ENCODE data around the gene TNFRSF4. TPM values are rescaled to one million over a fixed set of nuclear protein-coding genes. Genes with fewer than 3 reads are reported as not detected.
"Not testable (repeated sequence)": the region's sequence is repeated elsewhere in the genome, so short reads cannot be mapped to it uniquely, and the experiment has no call there.

The TNFRSF4 gene
- total RNA-seq, 1 donor from 2014 or later = 788 TPM

DNA sequence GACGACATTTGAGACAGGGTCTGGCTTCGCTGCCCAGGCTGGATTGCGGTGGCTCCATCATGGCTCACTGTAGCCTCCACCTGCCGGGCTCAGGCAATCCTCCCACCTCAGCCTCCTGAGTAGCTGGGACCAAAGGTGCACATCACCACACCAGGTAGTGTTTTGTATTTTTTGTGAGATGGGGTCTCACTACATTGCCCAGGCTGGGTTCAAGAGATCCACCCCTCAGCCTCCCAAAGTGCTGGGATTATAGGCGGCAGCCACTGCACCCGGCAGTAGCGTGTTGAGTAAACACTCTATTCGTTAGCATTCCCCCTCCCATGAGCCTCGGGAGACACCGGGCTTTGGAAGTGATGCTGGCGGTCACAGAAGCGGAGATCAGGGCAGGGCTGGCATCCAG lies 39.4 kb upstream of the TNFRSF4 start:
- Mint-ChIP-seq H3K27me3 (ENCODE audit: insufficient read depth) (no peaks in the 10 kb centered on the region), H3K4me3 (no peak overlapping the region), H3K4me1 (ENCODE audit: low read depth) (peaks cover 14% of the 10 kb centered on the region), H3K9me3 (no peaks in the 10 kb centered on the region), H3K27ac (peak overlapping the region; percentile 18), H3K36me3 (ENCODE audit: low read depth) (peaks cover 27% of the 10 kb centered on the region)
- intact Hi-C loops (cut with micrococcal nuclease) = loop anchor here (5.0 kb wide), 1 partner anchor 46 kb away; the partner anchor contains the start of gene TNFRSF18
- no peak for DNase-seq (ENCODE audit: low spot score)

DNA sequence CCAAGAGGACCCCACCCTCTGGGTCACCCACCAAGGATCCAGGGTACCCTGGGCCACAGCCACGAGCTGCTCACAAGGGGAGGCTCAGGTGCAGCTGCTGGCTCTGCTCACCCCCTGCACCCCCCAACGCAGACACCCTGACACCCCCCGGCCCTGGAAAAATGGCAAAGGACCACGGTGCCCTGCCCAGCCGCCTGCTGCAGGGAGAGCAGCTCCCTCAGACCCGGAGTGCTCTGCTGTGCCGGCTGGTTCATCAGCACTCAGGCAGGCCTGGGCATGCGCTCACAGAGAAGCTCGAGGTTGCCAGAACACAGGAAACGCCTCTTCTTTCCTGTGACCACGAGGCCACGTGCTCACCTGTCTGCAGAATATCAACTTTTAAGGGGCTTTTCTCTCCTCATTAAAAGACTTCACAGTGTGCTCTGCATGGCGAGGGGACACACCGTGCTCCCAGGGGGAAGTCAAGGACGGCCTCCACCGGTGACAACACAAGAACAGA lies 36.9 kb upstream of the TNFRSF4 start:
- H3K4me1 Mint-ChIP-seq (ENCODE audit: low read depth) = peaks cover 14% of the 10 kb centered on the region
- intact Hi-C loops (cut with micrococcal nuclease) = loop anchor here (1.0 to 5.0 kb wide), 3 partner anchors 23 to 129 kb away; partner anchors contain the start of gene TNFRSF18
- H3K27me3 Mint-ChIP-seq (ENCODE audit: insufficient read depth) = no peaks in the 10 kb centered on the region
- H3K36me3 Mint-ChIP-seq (ENCODE audit: low read depth) = peaks cover 17% of the 10 kb centered on the region
- H3K4me3 Mint-ChIP-seq = peak overlapping the region; percentile 37
- H3K27ac Mint-ChIP-seq = peak overlapping the region; percentile 89
- DNase-seq (ENCODE audit: low spot score) = peak; percentile 62
- no peaks in the 10 kb centered on the region for H3K9me3 Mint-ChIP-seq

DNA sequence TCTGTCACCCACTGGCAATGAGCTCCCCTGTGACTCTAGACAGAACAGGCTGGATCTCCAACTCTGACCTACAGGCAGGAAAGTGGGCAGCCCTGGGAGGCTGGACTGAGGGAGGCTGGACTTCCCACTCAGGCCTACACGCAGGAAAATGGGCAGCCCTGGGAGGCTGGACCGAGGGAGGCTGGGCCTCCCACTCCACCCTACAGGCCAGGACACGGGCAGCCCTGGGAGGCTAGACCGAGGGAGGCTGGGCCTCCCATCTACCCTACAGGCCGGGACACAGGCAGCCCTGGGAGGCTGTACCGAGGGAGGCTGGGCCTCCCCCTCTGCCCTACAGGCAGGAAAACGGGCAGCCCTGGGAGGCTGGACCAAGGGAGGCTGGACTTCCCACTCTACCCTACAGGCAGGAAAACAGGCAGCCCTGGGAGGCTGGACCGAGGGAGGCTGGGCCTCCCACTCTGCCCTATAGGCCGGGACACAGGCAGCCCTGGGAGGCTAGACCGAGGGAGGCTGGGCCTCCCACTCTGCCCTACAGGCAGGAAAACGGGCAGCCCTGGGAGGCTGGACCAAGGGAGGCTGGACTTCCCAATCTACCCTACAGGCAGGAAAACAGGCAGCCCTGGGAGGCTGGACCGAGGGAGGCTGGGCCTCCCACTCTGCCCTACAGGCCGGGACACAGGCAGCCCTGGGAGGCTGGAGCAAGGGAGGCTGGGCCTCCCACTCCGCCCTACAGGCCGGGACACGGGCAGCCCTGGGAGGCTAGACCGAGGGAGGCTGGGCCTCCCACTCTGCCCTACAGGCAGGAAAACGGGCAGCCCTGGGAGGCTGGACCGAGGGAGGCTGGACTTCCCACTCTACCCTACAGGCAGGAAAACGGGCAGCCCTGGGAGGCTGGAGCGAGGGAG lies 34.3 kb upstream of the TNFRSF4 start:
- intact Hi-C loops (cut with micrococcal nuclease); DNase-seq (ENCODE audit: low spot score); H3K27me3 Mint-ChIP-seq (ENCODE audit: insufficient read depth); H3K4me3 Mint-ChIP-seq; H3K9me3 Mint-ChIP-seq; H3K27ac Mint-ChIP-seq: not testable (repeated sequence)
- Mint-ChIP-seq H3K4me1 (ENCODE audit: low read depth) (peaks cover 14% of the 10 kb centered on the region), H3K36me3 (ENCODE audit: low read depth) (peaks cover 12% of the 10 kb centered on the region)

DNA sequence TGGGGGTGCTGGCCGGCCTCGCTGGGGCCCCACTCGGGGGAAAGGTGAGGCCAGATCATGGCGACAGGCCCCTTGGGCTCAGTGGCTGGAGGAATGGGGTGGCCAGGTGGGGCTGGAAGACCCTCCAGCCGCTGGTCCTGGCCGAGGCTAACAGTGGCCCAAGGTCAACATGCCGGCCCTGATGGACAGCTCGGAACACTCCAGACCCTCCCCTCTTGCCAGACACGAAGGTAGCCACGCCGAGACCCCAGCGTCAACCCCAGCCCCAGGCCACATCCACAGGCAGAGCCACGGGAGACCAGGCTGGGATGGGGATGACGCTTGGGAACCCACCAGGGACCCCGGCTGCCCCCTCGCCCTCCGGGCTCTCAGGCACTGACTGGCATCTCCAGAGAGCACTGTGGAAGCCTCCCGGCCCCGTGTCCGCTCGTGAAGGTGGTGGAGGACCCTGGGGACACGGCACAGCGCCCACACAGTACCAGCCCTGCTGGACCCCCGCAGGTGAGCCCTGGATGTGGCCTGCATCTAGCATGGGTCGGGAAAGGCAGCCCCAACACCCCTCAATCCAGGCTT lies 33.5 kb upstream of the TNFRSF4 start:
- H3K27me3 Mint-ChIP-seq (ENCODE audit: insufficient read depth) = no peaks in the 10 kb centered on the region
- H3K4me1 Mint-ChIP-seq (ENCODE audit: low read depth) = peaks cover 14% of the 10 kb centered on the region
- no peak for DNase-seq (ENCODE audit: low spot score)
- no peaks in the 10 kb centered on the region for H3K9me3 Mint-ChIP-seq
- intact Hi-C loops (cut with micrococcal nuclease) = no loop called here
- H3K36me3 Mint-ChIP-seq (ENCODE audit: low read depth) = peaks cover 5% of the 10 kb centered on the region
- H3K27ac Mint-ChIP-seq = no peak overlapping the region
- no peak overlapping the region for H3K4me3 Mint-ChIP-seq

DNA sequence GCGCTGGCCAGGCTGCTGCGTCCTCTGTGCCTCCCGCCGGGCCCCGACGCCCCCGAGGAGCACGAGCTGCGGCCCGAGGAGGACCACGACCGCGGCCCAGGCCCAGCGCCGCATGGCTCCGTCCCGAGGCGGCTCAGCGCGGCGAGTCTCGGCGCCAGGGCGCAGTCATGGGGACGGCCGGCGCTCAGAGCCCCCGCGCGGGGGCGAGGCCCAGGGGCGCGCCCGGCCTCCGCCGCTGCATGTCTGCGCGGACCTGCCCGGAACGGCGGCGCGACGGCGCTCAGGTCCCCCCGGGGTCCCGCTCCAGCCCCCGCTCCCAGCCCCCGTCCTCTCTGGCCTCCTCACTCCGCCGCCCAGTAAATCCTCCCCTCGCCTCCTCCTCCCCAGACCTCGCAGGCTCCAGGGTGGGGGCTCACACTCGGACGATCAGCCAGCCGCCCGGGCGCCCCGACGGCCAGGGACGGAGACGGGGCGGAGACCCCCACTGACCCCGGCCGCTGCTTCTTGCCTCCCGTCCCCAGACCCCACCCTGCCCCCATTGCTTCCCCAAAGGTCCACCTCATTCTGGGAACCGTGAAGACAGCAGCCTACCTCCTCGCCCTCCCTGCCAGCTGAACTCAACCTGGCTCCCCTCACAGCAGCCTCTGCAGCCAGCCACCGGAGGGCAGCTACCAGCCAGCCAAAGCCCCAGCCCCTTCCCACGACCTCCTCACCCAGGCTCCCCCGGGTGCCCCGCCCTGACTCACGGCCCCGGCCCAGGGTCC lies 32.8 kb upstream of the TNFRSF4 start, which contains the start of gene C1QTNF12:
TSS of gene C1QTNF12 (minus strand) at position 146 of the 764 bp plus-strand sequence. CDS start at position 114, 32 bp downstream.
- intact Hi-C loops (cut with micrococcal nuclease) = no loop called here
- H3K4me1 Mint-ChIP-seq (ENCODE audit: low read depth) = peaks cover 14% of the 10 kb centered on the region

DNA sequence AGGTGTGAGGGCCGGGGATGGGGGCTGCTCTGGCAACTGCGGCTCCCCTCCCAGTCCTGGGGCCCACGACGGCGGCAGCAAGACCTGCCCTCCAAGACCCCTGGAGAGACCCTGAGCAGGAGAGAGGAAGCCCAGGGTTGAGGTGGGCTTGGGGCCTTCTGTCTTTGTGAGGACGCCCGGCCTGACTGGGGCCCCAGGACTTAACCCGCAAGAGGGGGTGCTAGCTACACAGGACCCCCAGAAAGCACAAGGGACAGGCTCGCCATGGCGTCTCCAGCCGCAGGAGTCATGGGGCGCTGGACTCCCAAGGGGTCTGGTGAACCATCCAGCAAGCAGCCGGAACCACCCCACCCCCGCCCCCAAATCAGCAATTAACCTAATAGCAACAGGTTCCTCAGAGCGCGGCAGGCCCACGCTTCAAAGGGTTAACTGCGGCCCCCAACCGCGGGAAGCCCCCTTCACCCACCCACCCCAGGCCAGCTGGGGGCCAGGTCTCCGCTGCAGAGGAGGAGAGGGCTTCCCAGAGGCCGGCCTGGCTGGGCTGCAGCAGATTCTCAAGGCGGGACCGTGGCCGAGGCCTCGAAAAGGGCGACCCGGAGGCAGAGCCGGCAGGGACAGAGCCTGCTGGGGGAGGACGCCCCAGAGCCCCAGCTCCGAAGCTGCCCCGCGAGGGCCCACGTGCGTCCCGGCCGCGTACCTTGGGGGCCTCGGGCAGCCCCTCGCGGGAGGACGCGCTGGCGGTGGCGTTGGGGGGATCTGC lies 32.0 kb upstream of the TNFRSF4 start:
- intact Hi-C loops (cut with micrococcal nuclease) = no loop called here
- DNase-seq (ENCODE audit: low spot score) = no peak
- Mint-ChIP-seq H3K9me3 (no peaks in the 10 kb centered on the region), H3K27ac (no peak overlapping the region), H3K36me3 (ENCODE audit: low read depth) (peaks cover 2% of the 10 kb centered on the region), H3K27me3 (ENCODE audit: insufficient read depth) (no peaks in the 10 kb centered on the region), H3K4me3 (no peak overlapping the region), H3K4me1 (ENCODE audit: low read depth) (peaks cover 11% of the 10 kb centered on the region)

More for the DNA sequence above, 32.8 kb upstream of the TNFRSF4 start, which contains the start of gene C1QTNF12:
- Mint-ChIP-seq H3K4me3 (no peak within 1 kb of the TSS), H3K36me3 (ENCODE audit: low read depth) (peaks cover 3% of the 10 kb centered on the region), H3K27me3 (ENCODE audit: insufficient read depth) (no peaks in the 10 kb centered on the region), H3K9me3 (no peaks in the 10 kb centered on the region), H3K27ac (no peak within 1 kb of the TSS)
- DNase-seq (ENCODE audit: low spot score) = no peak

DNA sequence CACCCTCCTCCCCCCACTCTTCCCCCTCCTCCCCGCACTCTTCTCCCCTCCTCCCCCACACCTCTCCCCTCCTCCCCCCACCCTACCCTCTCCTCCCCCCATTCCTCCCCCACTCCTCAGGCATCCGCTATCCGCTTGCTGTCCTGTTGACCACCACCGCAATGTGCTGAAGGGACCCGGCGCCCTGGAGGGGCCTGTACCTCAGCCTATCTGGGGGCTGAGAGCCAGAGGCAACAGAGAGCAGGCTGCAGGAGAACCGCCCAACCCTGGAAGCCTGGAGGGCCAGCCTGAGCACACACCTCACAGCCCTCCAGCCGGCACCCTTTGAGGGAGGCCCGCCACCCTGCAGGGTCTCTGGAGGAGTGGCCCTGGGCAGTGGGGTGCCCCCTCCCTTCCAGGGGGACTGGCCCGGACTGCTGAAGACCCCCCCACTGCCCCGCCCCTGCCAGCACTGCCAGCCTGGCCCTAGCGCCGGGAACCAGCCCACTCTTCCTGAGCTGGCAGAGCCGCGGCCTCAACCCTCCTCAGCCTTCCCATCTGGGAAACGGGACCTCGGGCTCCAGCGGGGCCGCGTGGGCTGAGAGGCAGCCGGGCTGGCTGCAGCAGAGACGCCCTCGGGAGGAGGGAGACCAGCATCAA lies 31.3 kb upstream of the TNFRSF4 start:
- no peak for DNase-seq (ENCODE audit: low spot score)
- Mint-ChIP-seq H3K9me3 (no peaks in the 10 kb centered on the region), H3K4me3 (no peak overlapping the region), H3K36me3 (ENCODE audit: low read depth) (no peaks in the 10 kb centered on the region), H3K27me3 (ENCODE audit: insufficient read depth) (no peaks in the 10 kb centered on the region), H3K4me1 (ENCODE audit: low read depth) (peaks cover 8% of the 10 kb centered on the region), H3K27ac (no peak overlapping the region)
- intact Hi-C loops (cut with micrococcal nuclease) = no loop called here

DNA sequence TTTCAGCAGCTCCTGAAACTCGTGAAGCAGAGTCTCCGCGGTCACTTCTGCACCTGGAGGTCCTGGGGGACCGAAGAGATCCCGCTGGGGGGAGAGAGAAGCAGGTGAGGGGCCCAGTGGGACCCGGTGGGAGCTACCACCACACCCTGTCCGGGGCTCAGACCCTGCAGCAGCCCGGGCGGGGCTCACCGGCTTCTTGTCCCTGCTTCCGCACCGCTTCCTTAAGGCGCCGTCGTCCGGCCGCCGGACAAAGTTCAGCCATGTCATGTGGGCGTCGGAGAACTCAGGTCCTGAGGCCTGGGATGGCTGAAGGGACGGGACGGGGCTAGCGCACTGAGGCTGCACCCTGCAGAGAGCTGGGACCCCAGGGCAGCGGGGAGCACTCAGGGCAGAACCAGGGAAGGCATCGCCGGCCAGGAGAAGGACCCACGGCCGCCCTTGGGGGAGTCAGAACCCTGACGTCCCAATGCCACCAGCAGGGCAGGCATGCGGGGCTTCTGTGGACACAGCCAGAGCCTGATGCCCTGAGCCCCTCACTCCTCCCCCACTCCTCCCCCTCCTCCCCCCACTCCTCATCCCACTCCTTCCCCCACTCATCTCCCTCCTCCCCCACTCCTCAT lies 30.3 kb upstream of the TNFRSF4 start:
- DNase-seq (ENCODE audit: low spot score) = no peak
- H3K27me3 Mint-ChIP-seq (ENCODE audit: insufficient read depth) = no peaks in the 10 kb centered on the region
- H3K9me3 Mint-ChIP-seq = no peaks in the 10 kb centered on the region
- H3K4me3 Mint-ChIP-seq = no peak overlapping the region
- H3K4me1 Mint-ChIP-seq (ENCODE audit: low read depth) = no peaks in the 10 kb centered on the region
- no peaks in the 10 kb centered on the region for H3K36me3 Mint-ChIP-seq (ENCODE audit: low read depth)
- intact Hi-C loops (cut with micrococcal nuclease) = no loop called here
- H3K27ac Mint-ChIP-seq = no peak overlapping the region

DNA sequence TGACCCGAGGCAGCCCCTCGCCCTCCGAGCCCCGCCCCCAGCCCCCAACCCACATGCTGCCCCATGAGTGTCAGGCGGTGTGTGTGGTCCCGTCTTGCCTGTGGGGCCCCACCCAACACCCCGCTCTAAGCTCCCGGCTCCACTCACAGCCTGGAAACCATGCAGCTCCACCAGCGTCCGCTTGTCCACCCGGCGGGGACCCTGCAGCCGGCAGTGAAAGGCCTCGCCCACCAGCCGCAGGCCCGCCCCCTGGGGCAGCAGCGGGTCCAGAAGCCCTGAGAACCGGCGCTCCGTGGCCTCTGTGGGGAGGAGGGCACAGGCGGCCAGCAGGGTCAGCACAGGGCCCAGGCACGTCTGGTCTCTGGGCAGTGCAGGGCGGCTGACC lies 29.8 kb upstream of the TNFRSF4 start:
- H3K9me3 Mint-ChIP-seq = no peaks in the 10 kb centered on the region

DNA sequence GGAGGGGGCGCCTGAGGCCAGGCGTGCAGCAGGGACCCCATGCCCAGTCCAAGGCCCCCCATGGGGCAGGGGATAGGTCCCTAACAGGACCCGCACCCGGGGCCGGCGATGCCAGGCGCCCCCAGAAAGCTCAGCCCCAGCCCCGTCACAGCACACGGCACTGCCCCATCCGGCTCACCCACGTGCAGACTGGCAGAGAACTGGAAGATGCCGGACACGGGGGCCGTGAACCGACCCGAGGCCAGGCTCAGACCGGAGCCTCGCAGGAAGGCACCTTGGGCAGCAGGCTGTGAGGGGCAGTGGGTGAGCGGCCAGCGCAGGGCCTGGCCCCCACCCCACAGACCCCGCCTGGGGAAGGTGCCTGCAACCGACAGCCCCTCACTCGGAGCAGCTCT lies 29.3 kb upstream of the TNFRSF4 start:
- H3K9me3 Mint-ChIP-seq = no peaks in the 10 kb centered on the region
- no peaks in the 10 kb centered on the region for H3K27me3 Mint-ChIP-seq (ENCODE audit: insufficient read depth)
- no peaks in the 10 kb centered on the region for H3K4me1 Mint-ChIP-seq (ENCODE audit: low read depth)
- H3K27ac Mint-ChIP-seq = no peak overlapping the region
- intact Hi-C loops (cut with micrococcal nuclease) = no loop called here
- H3K36me3 Mint-ChIP-seq (ENCODE audit: low read depth) = no peaks in the 10 kb centered on the region
- DNase-seq (ENCODE audit: low spot score) = no peak
- no peak overlapping the region for H3K4me3 Mint-ChIP-seq

More for the DNA sequence above, 29.8 kb upstream of the TNFRSF4 start:
- DNase-seq (ENCODE audit: low spot score) = no peak
- intact Hi-C loops (cut with micrococcal nuclease) = no loop called here
- H3K36me3 Mint-ChIP-seq (ENCODE audit: low read depth) = no peaks in the 10 kb centered on the region
- H3K4me1 Mint-ChIP-seq (ENCODE audit: low read depth) = no peaks in the 10 kb centered on the region
- no peak overlapping the region for H3K27ac Mint-ChIP-seq
- no peak overlapping the region for H3K4me3 Mint-ChIP-seq
- H3K27me3 Mint-ChIP-seq (ENCODE audit: insufficient read depth) = no peaks in the 10 kb centered on the region

DNA sequence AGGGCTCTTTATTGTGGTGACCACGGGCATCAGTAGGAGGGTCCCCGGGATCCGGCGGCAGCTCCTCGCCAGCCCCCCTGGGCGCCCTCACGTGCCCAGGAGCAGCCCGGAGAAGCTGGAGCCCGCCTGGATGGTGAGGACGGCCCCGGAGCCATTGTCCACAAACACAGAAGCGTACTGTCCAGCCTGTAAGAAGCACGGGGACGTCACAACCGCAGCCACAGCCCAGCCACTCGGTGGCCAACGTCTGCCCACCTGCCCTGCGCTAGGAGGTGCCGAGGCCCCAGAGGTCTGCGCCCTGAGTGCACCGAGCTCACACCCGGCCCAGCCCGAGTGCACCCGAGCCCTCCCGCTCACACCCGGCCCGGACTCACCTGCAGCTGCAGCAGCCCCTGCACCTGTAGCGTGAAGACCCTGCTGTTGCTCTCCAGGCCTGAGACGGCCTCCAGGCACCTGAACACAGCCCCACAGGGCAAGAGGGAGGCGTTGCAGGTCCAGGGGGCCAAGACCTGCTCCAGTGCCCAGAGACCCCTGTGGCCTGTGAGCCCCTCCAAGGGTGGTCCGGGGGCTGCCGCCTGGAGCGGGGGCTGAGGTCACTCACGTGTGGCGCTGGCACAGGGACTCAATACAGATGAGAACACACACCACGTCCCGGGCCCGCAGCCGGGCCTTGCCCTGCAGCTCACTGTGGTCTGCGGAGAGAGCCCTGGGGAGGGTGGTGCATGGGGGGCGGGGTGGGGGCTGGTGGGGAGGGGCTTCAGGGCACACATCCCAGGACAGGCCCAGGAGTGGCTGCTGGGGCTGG lies 28.7 kb upstream of the TNFRSF4 start:
- Mint-ChIP-seq H3K36me3 (ENCODE audit: low read depth) (no peaks in the 10 kb centered on the region), H3K9me3 (no peaks in the 10 kb centered on the region), H3K4me3 (no peak overlapping the region), H3K4me1 (ENCODE audit: low read depth) (no peaks in the 10 kb centered on the region), H3K27ac (no peak overlapping the region), H3K27me3 (ENCODE audit: insufficient read depth) (no peaks in the 10 kb centered on the region)
- no peak for DNase-seq (ENCODE audit: low spot score)
- intact Hi-C loops (cut with micrococcal nuclease) = no loop called here

All from activated T-helper 1 cell treated with anti-CD3 and anti-CD28 coated beads, Interleukin-12 subunit alpha, Interleukin-12 subunit beta, Interleukin-2, Interleukin-4 antibody, amounts not matched to agents 30 ng/mL and 10 ng/mL and 1 ng/mL, durations not matched to agents 14 hours and 24 hours and 36 hours (primary cell).